Placental epithelial cell (primary cell): ENCODE results near the gene SPACDR. TPM values are rescaled to one million over a fixed set of nuclear protein-coding genes. Genes with fewer than 3 reads are reported as not detected.

Experiments used
- total RNA-seq: library from RNA; depleted of rRNA; stranded (reverse); fragments of >200 nt; gene quantifications from 2 replicates; pipeline ENCODE4 v1.2.3, GENCODE V29; 2012

Gene SPACDR
- total RNA-seq = 0.87 and 1.2 TPM in 2 replicates

GRCh38 chr7:100464210-100464660, at the start of gene SPACDR:
SPACDR (minus strand) TSS chr7:100464260; CDS start chr7:100464025, 235 bp downstream.

GRCh38 chr7:100483722-100484672, 19.9 kb upstream of the SPACDR start, which contains the start of gene NYAP1:
NYAP1 (plus strand) TSS chr7:100483927; CDS start chr7:100485312, 1,385 bp downstream.

GRCh38 chr7:100478958-100479660, 15.0 kb upstream of the SPACDR start, which contains the start of gene TSC22D4:
TSC22D4 (minus strand) TSS chr7:100479214; CDS start chr7:100478038, 1,176 bp downstream.

GRCh38 chr7:100429637-100430492, 34.2 kb downstream of the SPACDR start, which contains the start of gene MEPCE:
MEPCE (plus strand) TSS chr7:100429831; CDS start chr7:100430019, 188 bp downstream.

GRCh38 chr7:100428199-100428966, 35.7 kb downstream of the SPACDR start, which contains the start of gene ZCWPW1:
ZCWPW1 (minus strand) TSS chr7:100428703; CDS start chr7:100420649, 8,054 bp downstream.

Other genes with a start within 250 kb of the SPACDR start
- not detected in 2 replicates for gene PVRIG, start 244.3 kb downstream of the SPACDR start, total RNA-seq
- not detected in 2 replicates for gene SPDYE3, start 156.6 kb downstream of the SPACDR start, total RNA-seq
- gene PILRB, start 106.1 kb downstream of the SPACDR start, total RNA-seq = 12.5 and 14.1 TPM in 2 replicates
- under 0.01 and 0.22 TPM in 2 replicates for gene PILRA, start 90.8 kb downstream of the SPACDR start, total RNA-seq
- 1.6 and 4.3 TPM in 2 replicates for gene ZCWPW1, start 35.6 kb downstream of the SPACDR start, total RNA-seq
- gene MEPCE, start 34.4 kb downstream of the SPACDR start, total RNA-seq = 34.1 and 47.5 TPM in 2 replicates
- gene PPP1R35, start 27.8 kb downstream of the SPACDR start, total RNA-seq = 6.3 and 12.5 TPM in 2 replicates
- 23.5 and 29.4 TPM in 2 replicates for gene TSC22D4, start 15.0 kb upstream of the SPACDR start, total RNA-seq
- 0.87 and 2.0 TPM in 2 replicates for gene NYAP1, start 19.7 kb upstream of the SPACDR start, total RNA-seq
- 11.8 and 20.2 TPM in 2 replicates for gene AGFG2, start 74.9 kb upstream of the SPACDR start, total RNA-seq
- 0.79 TPM in 1 of 2 replicates, not detected in the other for gene SAP25, start 109.6 kb upstream of the SPACDR start, total RNA-seq
- gene LRCH4, start 121.9 kb upstream of the SPACDR start, total RNA-seq = 19.6 and 52.1 TPM in 2 replicates
- gene FBXO24, start 122.1 kb upstream of the SPACDR start, total RNA-seq = 0.39 and 0.54 TPM in 2 replicates
- gene PCOLCE, start 138.1 kb upstream of the SPACDR start, total RNA-seq = 2.7 and 9.8 TPM in 2 replicates
- 13.6 and 20.4 TPM in 2 replicates for gene MOSPD3, start 148.3 kb upstream of the SPACDR start, total RNA-seq
- gene TFR2, start 177.3 kb upstream of the SPACDR start, total RNA-seq = 1.2 and 1.7 TPM in 2 replicates
- gene ACTL6B, start 192.2 kb upstream of the SPACDR start, total RNA-seq = not detected in 2 replicates
- gene GNB2, start 209.5 kb upstream of the SPACDR start, total RNA-seq = 110 and 162 TPM in 2 replicates
- gene GIGYF1, start 230.0 kb upstream of the SPACDR start, total RNA-seq = 23.4 and 30.2 TPM in 2 replicates
- gene POP7, start 241.9 kb upstream of the SPACDR start, total RNA-seq = 30.6 and 40.0 TPM in 2 replicates